Progenitor cell of endocrine pancreas (in vitro differentiated cells): ENCODE results near the gene PIP4K2C. TPM values are rescaled to one million over a fixed set of nuclear protein-coding genes. Genes with fewer than 3 reads are reported as not detected.

ENCODE experiments used
- DNase-seq: peaks from one replicate; pipeline ENCODE4 v3.0.0; 2021; ENCODE audit warnings: low spot score; ENCODE audit not compliant: unreplicated experiment
- H3K27ac Mint-ChIP-seq: 2 replicates; pipeline ENCODE4 v1.8.0; 2021; ENCODE audit warnings: mild to moderate bottlenecking, moderate library complexity, mixed read lengths
- H3K27me3 Mint-ChIP-seq: 2 replicates; pipeline ENCODE4 v1.8.0; 2021; ENCODE audit warnings: mixed read lengths
- H3K36me3 Mint-ChIP-seq: 2 replicates; pipeline ENCODE4 v1.8.0; 2022; ENCODE audit warnings: mixed read lengths; ENCODE audit not compliant: insufficient read depth
- H3K4me1 Mint-ChIP-seq: 2 replicates; pipeline ENCODE4 v1.8.0; 2021; ENCODE audit warnings: low read depth, mixed read lengths
- H3K4me3 Mint-ChIP-seq: 2 replicates; pipeline ENCODE4 v1.8.0; 2021; ENCODE audit warnings: low read depth, mild to moderate bottlenecking, moderate library complexity, mixed read lengths
- H3K9me3 Mint-ChIP-seq: 2 replicates; pipeline ENCODE4 v1.8.0; 2021; ENCODE audit warnings: low read depth, mixed read lengths
- CTCF ChIP-seq: fragments of 200-600 bp; sonication (generic); IDR thresholded peaks from one replicate; pipeline ENCODE4 v1.5.0; 2021; ENCODE audit warnings: antibody characterized with exemption, mild to moderate bottlenecking; ENCODE audit not compliant: unreplicated experiment
- total RNA-seq: library from RNA; stranded (reverse); gene quantifications from 2 replicates; pipeline ENCODE4 v1.2.1, GENCODE V29; 2021

The PIP4K2C gene
- total RNA-seq, 1 donor from 2014 or later, result 38.4 TPM

DNA sequence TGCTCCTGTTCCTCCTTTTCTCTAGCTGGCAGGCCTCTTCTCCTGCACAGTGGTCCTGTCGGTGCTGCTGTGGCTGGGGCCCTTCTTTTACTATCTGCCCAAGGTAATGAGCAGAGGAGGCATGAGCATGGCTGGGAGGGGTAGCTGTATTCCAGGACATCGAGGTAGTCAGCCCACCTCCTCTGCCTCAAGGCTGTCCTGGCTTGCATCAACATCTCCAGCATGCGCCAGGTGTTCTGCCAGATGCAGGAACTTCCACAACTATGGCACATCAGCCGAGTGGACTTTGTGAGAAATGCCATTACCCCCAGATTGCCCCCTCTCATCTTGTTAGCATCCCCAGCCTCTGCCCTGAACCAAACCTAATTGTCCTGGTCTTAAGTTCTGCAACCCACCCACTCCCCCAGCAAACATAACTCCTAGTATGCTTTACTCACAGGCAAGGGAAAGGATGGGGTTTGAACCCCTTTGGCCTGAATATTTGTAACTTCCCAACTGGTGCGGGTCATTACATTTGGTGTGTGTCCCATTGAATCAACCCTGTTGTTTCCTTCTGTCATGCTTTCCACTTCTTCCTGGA lies 32.9 kb downstream of the PIP4K2C start:
- Mint-ChIP-seq H3K4me3 (no peak overlapping the region), H3K9me3 (no peaks in the 10 kb centered on the region), H3K36me3 (peaks cover under 1% of the 10 kb centered on the region), H3K27ac (no peak overlapping the region), H3K4me1 (peaks cover 11% of the 10 kb centered on the region), H3K27me3 (peaks cover 95% of the 10 kb centered on the region)
- DNase-seq, result no peak
- TF ChIP-seq CTCF, result no peak

DNA sequence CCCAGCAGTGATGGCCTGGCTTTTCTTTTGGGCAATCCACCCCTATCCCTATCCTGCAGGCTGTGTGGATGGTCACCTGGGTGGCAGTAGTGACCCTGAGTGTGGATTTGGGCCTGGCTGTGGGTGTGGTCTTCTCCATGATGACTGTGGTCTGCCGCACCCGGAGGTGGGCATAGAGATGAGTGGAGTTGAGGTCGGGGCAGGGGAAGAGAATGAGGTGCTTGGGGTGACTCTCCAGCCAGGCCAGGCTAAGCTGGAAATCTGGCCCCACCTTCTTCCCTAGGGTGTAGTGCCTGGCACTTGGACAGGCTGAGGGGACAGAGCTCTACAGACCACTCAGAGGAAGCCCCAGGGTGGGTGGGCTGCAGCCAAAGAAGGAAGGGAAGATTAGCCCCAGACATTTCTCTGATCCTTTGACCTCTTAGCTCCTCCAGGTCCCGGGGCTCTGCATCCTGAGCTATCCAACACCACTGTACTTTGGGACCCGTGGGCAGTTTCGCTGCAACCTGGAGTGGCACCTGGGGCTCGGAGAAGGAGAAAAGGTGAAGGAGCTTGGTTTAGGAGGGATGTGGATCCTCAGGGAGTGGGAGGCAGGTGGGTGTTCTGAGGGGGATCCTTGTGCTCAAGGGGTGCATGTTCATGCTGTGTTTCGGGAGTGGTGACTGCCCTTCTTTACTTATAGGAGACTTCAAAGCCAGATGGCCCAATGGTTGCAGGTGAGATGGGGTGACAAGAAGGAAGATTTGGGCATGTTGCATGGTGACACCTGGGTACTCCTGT lies 33.6 kb downstream of the PIP4K2C start:
- Mint-ChIP-seq H3K4me1 (peaks cover 9% of the 10 kb centered on the region), H3K9me3 (no peaks in the 10 kb centered on the region), H3K27ac (no peak overlapping the region), H3K4me3 (no peak overlapping the region), H3K27me3 (peaks cover 95% of the 10 kb centered on the region), H3K36me3 (no peaks in the 10 kb centered on the region)
- no peak for DNase-seq
- TF ChIP-seq CTCF, result no peak

DNA sequence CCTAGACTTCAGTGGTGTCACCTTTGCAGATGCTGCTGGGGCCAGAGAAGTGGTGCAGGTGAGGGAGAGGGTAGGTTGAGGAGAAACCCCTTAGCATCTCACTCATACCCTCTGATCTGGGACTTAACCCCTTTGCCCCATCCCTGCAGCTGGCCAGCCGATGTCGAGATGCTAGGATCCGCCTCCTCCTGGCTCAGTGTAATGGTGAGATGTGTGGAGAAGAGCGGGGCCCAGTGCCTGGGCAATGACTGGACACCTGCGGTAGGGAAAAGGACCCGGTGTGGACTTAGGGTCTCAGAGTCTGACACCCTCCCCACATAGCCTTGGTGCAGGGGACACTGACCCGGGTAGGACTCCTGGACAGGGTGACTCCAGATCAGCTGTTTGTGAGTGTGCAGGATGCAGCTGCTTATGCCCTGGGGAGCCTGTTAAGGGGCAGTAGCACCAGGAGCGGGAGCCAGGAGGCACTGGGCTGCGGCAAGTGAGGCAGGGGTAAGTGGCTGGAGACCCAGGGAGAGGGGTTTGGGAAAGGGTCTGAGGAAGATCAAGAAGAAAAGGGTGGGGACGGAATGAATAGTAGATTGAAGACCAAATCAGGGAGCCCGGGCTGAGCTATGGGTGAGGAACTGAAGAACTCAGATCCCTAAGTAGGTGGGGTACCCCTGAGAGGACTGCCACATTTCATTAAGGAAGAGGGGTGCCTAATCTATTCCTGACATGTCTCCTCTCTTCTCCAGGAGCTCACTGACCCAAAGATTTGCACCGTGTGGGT lies 34.5 kb downstream of the PIP4K2C start:
- Mint-ChIP-seq H3K36me3 (no peaks in the 10 kb centered on the region), H3K27ac (no peak overlapping the region), H3K4me3 (no peak overlapping the region), H3K27me3 (peaks cover 95% of the 10 kb centered on the region), H3K4me1 (peaks cover 9% of the 10 kb centered on the region), H3K9me3 (no peaks in the 10 kb centered on the region)
- DNase-seq, result no peak
- TF ChIP-seq CTCF, result no peak

DNA sequence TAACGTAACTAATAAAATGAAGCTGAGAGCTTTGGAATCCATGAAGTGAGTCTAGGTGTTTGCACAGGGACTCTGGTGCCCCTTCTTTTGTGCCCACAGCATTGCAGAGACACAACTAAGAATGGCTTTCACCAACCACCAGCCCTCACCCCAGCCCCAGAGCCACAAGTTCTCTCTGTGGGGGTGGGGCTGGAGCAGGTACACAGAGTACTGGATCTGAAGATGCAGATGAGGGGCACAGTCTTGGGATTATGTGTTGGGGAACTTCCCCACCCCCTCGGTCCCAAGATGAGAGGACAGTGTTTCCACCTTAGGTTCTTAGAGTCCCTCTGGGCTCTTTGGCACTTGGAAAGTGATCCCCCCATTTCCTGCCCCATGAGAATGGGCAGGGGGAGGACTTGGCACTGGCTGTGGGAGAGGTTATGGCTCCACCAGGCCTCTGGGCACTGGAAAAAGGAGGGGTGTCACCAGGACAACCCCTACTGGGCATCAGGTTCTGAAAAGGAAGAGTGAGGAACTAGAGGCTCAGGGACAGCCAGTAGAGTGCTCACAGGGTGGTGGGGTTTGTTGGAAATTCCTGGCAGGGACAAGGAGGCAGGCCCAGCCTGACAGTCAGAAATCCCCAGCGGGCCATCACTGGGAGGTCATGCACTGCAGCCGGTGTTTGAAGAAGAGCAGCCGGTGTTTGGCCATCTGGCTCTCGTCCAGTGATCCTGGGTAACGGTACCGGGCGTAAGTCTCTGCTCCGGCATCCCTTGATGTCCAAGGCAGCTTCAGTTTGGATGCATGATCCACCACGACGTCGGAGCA lies 35.3 kb downstream of the PIP4K2C start:
- no peaks in the 10 kb centered on the region for H3K36me3 Mint-ChIP-seq
- no peaks in the 10 kb centered on the region for H3K9me3 Mint-ChIP-seq
- peaks cover 5% of the 10 kb centered on the region for H3K4me1 Mint-ChIP-seq
- H3K27me3 Mint-ChIP-seq, result peaks cover 95% of the 10 kb centered on the region
- no peak overlapping the region for H3K27ac Mint-ChIP-seq
- TF ChIP-seq CTCF, result no peak
- no peak overlapping the region for H3K4me3 Mint-ChIP-seq
- peak; percentile 8 for DNase-seq
